NCI-H345 treated with DMSO at 0.1 percent for 48 hours (cell line): ENCODE data around the gene SART1.
"Not testable (repeated sequence)": the region's sequence is repeated elsewhere in the genome, so short reads cannot be mapped to it uniquely, and the experiment has no call there.

Experiments
- DNase-seq: peaks from one replicate; lab custom pipeline; 2025; ENCODE audit not compliant: unreplicated experiment; lab: John Stamatoyannopoulos, UW

The SART1 gene

GRCh38 chr11:65932558-65932919 lies 29.0 kb upstream of the SART1 start:
- DNase-seq = peak; percentile 7

GRCh38 chr11:65934014-65934413 lies 27.5 kb upstream of the SART1 start:
- no peak for DNase-seq

- DNase-seq = no peak
These were observed 23.8 kb upstream of the SART1 start for GRCh38 chr11:65937766-65938165.

DNA sequence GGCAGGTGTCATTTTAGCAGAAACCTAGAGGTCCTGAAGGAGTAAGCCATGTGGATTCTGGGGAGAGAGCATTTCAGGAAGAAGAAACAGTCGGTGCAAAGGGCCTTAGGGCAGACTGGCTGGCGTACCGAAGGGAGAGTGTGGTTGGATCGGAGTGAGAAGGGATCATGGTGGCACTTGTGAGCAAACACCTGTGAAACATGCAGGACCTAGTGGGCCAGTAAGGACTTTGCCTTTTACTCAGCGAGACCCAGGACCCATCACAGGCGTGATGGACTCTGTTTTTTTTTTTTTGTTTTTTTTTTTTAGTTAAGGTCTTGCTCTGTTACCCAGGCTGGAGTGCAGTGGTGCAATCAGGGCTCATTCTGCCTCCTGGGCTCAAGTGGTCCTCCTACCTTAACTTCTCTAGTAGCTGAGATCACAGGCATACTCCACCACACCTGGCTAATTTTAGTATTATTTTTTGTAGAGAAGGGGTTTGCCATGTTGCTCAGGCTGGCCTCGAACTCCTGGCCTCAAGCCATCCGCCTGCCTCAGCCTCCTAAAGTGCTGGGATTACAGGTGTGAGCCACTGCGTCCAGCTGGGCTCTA lies 19.7 kb upstream of the SART1 start:
- DNase-seq = no peak

GRCh38 chr11:65942531-65942930 lies 19.0 kb upstream of the SART1 start:
- DNase-seq = no peak

DNA sequence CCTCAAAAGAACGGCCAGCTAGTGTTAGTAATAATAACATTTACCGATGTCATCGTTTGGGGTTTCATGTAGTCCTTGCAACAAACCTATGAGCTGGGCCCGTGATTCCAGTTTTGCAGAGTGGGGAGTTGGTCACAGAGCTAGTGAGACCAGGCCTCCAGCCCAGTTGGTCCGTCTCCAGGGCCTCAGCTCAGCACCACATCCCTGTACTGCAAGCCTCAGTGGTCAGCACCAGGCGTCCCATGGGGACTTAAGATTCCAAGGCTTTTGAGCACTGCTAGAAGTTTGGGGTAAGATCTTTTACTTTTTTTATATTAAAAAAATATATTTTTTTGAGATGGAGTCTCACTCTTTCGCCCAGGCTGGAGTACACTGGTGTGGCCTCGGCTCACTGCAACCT lies 17.3 kb upstream of the SART1 start:
- DNase-seq = no peak

DNA sequence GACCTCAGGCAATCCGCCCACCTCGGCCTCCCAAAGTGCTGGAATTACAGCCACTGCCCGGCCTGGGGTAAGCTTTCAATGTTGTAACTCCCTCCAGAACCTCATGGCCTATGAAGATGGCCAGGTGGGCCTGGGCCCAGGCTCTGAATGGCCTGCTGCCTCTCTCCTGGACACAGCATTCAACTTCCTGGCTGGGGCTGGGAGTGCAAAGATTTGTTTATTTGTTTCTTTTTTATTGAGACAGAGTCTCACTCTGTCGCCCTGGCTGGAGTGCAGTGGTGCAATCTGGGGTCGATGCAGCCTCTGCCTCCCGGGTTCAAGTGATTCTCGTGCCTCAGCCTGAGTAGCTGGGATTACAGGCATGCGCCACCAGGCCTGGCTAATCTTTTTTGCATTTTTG lies 16.8 kb upstream of the SART1 start:
- DNase-seq = no peak

- no peak for DNase-seq
These were observed 16.1 kb upstream of the SART1 start, which contains the start of gene TSGA10IP for GRCh38 chr11:65945430-65945911. TSS of gene TSGA10IP (plus strand) at chr11:65945480. CDS start at chr11:65945676, 196 bp downstream.

DNA sequence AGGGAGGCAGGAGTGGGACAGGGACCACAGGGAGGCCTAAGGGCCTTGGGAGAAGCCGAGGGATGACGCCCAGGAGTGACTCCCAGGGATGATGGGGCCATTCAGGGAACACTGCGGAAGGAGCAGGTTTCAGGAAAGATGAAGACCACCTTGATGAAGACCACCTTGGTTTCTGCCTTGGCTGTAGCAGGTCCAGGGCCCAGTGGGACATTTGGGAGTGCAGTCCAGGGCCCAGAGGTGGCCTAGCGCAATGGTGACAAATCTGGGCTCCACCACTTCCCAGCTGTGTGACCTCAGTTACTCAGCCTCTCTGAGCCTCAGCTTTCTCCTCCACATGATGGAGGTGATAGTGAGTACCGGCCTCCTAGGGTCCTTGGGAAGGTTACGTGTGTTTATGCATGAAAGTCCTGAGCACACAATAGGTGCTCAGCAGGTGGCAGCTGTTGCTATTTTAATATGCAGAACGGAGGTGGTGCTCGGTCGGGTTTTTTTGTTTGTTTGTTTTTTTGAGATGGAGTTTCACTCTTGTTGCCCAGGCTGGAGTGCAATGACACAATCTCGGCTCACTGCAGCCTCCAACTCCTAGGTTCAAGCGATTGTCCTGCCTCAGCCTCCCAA lies 15.5 kb upstream of the SART1 start:
- DNase-seq = no peak

DNA sequence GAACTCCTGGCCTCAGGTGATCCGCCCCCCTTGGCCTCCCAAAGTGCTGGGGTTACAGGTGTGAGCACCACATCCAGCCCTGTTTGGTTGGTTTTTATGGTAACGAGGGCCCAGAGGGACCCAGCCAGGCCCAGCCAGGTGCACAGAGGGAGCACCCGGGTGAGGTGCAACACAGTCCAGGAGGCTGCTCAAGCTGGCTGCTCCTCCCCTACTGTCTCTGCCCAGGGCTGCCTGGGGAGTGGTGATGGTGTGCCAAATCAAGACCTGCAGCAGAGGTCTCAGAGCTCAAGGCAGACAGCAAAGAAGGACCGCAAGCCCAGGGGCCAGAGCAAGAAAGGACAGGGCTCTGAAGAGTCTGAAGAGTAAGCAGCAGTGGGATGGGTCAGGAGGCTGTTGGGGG lies 14.9 kb upstream of the SART1 start:
- DNase-seq = no peak

DNA sequence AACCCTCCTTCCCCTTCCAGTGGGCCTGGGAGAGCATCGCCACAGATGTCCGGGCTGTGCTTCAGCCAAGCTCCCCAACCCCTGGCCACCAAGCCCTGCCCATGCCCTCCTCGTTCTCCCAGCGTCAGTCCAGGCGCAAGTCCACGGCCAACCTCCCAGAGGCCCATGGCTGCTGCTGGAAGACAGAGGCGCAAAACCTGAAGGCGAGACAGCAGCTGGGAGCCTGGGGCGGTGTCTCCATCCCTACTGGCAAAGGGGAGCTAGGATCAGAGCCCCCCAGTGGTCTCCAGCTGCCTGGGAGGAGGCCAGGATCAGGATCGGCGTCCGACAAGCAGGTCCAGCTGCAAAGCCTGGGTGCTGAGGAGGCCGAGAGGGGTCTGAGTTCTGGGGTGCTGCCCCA lies 14.4 kb upstream of the SART1 start:
- no peak for DNase-seq

GRCh38 chr11:65947603-65948125 lies 13.9 kb upstream of the SART1 start:
- no peak for DNase-seq

DNA sequence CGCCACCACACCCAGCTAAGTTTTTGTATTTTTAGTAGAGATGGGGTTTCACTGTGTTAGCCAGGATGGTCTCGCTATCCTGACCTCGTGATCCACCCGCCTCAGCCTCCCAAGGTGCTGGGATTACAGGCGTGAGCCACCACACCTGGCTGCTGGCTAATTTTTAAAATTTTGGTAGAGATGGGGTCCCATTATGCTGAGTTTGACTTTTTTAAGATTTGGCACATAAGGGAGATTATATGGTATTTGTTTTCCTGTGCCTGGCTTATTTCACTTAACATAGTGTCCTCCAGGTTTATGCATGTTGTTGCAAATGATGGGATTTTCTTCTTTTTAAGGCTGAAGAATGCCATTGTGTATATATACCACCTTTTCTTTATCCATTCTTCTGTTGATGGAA lies 10.8 kb upstream of the SART1 start:
- not testable (repeated sequence) for DNase-seq

GRCh38 chr11:65951641-65952040 lies 9.9 kb upstream of the SART1 start:
- not testable (repeated sequence) for DNase-seq

DNA sequence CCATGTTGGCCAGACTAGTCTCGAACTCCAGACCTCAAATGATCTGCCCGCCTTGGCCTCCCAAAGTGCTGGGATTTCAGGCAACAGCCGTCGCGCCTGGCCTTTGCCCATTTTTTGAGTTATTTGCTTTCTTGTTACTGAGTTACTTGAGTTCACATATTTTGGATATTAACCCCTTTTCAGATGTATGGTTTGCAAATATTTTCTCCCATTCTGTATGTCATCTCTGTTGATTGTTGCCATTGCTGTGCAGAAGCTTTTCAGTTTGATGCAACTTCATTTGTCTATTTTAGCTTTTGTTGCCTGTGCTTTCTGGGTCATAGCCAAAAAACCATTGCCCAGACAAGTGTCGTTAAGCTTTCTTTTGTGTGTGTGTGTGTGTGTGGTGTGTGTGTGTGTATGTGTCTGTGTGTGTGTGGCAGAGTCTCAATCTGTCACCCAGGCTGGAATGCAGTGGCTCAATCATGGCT lies 9.4 kb upstream of the SART1 start:
- DNase-seq = no peak

DNA sequence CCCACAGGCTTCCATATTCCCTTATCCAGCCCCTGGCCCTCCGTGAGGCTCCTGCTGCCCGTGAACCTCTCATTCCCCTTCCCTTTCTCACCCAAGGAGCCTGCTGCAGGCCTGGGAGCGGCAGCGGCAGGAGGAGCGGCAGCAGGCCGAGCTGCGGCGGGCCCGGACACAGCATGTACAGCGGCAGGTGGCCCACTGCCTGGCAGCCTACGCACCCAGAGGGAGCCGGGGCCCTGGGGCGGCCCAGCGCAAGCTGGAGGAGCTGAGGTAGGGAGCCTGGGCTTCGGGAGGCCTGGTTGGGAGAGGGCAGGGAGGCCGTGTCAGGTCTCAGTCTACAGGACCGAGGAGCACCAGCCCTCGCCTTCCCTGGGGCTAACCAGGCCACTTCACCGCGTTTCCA lies 8.1 kb upstream of the SART1 start:
- no peak for DNase-seq

- DNase-seq = no peak
These were observed 6.8 kb upstream of the SART1 start for GRCh38 chr11:65954771-65955170.

DNA sequence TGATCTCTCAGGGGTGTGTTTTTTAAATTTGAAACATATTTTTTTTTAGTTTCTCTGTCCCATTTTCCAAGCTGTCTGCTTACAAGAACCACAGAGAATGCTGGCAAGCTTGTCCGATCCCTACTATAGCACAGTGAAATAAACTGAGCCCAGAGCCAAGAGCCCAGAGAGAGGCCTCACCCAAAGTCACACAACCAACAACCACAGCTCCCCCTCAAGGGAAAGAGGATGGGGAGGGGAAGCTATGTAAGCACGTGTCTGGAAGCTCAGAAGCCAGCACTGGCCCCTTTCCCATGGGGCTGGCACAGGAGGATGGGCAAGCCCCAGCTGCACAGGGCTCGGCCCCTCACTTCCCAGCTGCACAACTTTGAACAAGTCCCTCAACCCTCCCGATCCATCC lies 3.2 kb upstream of the SART1 start:
- DNase-seq = no peak

DNA sequence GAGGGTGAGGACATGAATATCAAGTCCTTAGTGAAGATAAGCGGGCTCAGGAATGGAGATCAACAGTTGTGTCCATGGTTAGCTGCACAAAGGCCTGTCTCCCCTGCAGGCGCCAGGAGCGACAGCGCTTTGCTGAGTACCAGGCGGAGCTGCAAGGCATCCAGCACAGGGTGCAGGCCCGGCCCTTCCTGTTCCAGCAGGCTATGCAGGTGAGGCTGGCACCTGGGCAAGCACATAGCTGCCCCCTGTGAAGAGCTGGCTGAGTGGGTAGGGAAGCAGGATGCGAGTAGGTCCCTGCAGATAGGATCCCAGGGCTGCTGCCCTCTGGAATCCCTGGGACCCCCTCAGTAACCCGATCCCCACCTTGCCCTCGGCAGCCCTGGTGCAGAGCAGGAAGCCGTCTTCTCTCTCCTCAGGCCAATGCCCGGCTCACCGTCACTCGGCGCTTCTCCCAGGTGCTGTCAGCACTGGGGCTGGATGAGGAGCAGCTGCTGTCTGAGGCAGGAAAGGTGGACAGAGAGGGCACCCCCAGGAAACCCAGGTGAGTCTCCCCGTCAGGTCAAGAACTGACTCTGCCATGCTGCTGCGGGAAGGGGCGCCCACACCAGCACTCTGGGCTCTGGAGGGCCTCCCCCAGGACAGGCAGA lies 2.6 kb upstream of the SART1 start:
- DNase-seq = no peak

DNA sequence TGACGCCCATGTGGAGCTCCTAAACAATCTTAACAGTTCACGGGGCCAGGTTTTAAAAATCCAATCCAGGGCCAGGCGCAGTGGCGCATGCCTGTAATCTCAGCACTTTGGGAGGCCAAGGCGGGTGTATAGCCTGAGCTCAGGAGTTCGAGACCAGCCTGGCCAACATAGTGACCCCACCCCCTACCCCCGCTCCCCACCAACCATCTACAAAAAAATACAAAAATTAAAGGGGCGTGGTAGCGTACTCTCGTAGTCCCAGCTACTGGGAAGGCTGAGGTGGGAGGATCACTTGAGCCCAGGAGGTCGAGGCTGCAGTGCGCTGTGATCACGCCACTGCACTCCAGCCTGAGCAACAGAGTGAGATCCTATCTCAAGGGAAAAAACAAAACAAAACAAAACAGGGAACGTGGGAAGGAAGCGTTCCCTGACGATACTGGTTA lies 689 bp upstream of the SART1 start:
- DNase-seq = no peak

- DNase-seq = no peak
These were observed 619 bp downstream of the SART1 start for GRCh38 chr11:65962141-65962564.

DNA sequence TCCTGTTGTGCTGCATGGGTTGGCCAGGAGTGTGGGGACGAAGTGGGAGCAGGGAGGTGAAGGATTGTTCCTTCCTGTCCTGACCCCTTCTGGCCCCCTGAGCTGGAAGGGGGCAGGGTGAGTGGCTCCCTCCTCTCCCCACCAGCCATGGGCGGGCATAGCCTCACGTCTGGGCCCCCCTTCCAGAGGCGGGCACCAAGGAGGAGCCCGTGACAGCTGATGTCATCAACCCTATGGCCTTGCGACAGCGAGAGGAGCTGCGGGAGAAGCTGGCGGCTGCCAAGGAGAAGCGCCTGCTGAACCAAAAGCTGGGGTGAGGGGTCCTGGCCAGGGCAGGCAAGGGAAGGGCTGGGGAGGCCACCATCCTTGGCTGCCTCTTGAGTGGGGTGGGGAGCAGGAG lies 3.4 kb downstream of the SART1 start:
- DNase-seq = no peak
